GM12878 (cell line): ENCODE measurements around the gene ATN1. TPM values are rescaled to one million over a fixed set of nuclear protein-coding genes. Genes with fewer than 3 reads are reported as not detected.

Source experiments
- CBFB ChIP-seq: IDR thresholded peaks from 2 replicates; pipeline ENCODE4 v1.6.1; 2016; ENCODE audit warnings: antibody characterized with exemption, low read depth
- CEBPB ChIP-seq, 2 experiments: fragments of 150-350 bp in 1 of 2; IDR thresholded peaks; 2 replicates each; pipeline ENCODE4 v1.6.1; 2012 to 2014; ENCODE audit warnings: low read depth in 2 of 2, low read length in 2 of 2, borderline replicate concordance in 1 of 2, inconsistent platforms in 1 of 2
- CHD1 ChIP-seq: IDR thresholded peaks from 2 replicates; pipeline ENCODE4 v1.6.1; 2012; ENCODE audit warnings: low read depth, low read length, improper control_type of control experiment
- EGR1 ChIP-seq, 2 experiments: IDR thresholded peaks; 1 replicate in 1 of 2; 2 replicates in 1 of 2; pipeline ENCODE4 v1.6.1; 2011 to 2012; ENCODE audit warnings: low read depth in 2 of 2, low read length in 2 of 2, borderline replicate concordance in 1 of 2, mild to moderate bottlenecking in 1 of 2, moderate library complexity in 1 of 2
- FOXK2 ChIP-seq: fragments of 450-650 bp; IDR thresholded peaks from 2 replicates; pipeline ENCODE4 v1.6.1; 2017; ENCODE audit warnings: mild to moderate bottlenecking, moderate library complexity
- HDAC6 ChIP-seq: fragments of 200-600 bp; sonication (generic); IDR thresholded peaks from one replicate; pipeline ENCODE4 v1.8.0; 2017; ENCODE audit warnings: antibody characterized with exemption; ENCODE audit not compliant: unreplicated experiment
- NFIC ChIP-seq: IDR thresholded peaks from 2 replicates; pipeline ENCODE4 v1.6.1; 2012; ENCODE audit warnings: low read depth, mild to moderate bottlenecking, inconsistent platforms, low read length, moderate library complexity
- NFYA ChIP-seq: IDR thresholded peaks from 2 replicates; pipeline ENCODE4 v1.6.1; 2011; ENCODE audit warnings: low read depth, mild to moderate bottlenecking, low read length, improper control_type of control experiment, borderline replicate concordance
- NR2C1 ChIP-seq: fragments of 450-650 bp; IDR thresholded peaks from 2 replicates; pipeline ENCODE4 v1.6.1; 2017; ENCODE audit warnings: antibody characterized with exemption, mild to moderate bottlenecking, moderate library complexity
- PKNOX1 ChIP-seq: fragments of 450-650 bp; IDR thresholded peaks from 2 replicates; pipeline ENCODE4 v1.6.1; 2016; ENCODE audit warnings: mild to moderate bottlenecking
- PML ChIP-seq: IDR thresholded peaks from 2 replicates; pipeline ENCODE4 v1.6.1; 2012; ENCODE audit warnings: low read length, inconsistent platforms
- POLR2A ChIP-seq: IDR thresholded peaks from 2 replicates; pipeline ENCODE4 v1.6.1; 2011; ENCODE audit warnings: low read depth, mild to moderate bottlenecking, low read length
- RFX5 ChIP-seq: IDR thresholded peaks from 2 replicates; pipeline ENCODE4 v1.6.1; 2011; ENCODE audit warnings: low read depth, low read length, improper control_type of control experiment
- RUNX3 ChIP-seq: IDR thresholded peaks from 2 replicates; pipeline ENCODE4 v1.6.1; 2012; ENCODE audit warnings: low read length, inconsistent platforms
- SMARCA5 ChIP-seq: fragments of 450-650 bp; IDR thresholded peaks from 2 replicates; pipeline ENCODE4 v1.6.1; 2017; ENCODE audit warnings: mild to moderate bottlenecking
- SP1 ChIP-seq: IDR thresholded peaks from one replicate; pipeline ENCODE4 v1.6.1; 2011; ENCODE audit warnings: low read depth, low read length
- SREBF1 ChIP-seq: IDR thresholded peaks from 2 replicates; pipeline ENCODE4 v1.6.1; 2012; ENCODE audit warnings: mild to moderate bottlenecking, low read length
- SRF ChIP-seq, 2 experiments: IDR thresholded peaks; 2 replicates each; pipeline ENCODE4 v1.6.1; 2011; ENCODE audit warnings: low read depth in 2 of 2, low read length in 2 of 2, mild to moderate bottlenecking in 1 of 2, moderate library complexity in 1 of 2
- SUPT20H ChIP-seq: IDR thresholded peaks from 2 replicates; pipeline ENCODE4 v1.6.1; 2011; ENCODE audit warnings: low read depth, mild to moderate bottlenecking, low read length, moderate library complexity, borderline replicate concordance; ENCODE audit not compliant: control insufficient read depth
- polyA plus RNA-seq, 11 experiments: library from polyadenylated mRNA; depleted of rRNA in 4 of 11; unstranded in 6 of 11; stranded (reverse) in 5 of 11; fragments of >200 nt; fragmentation: Nextera tagmentation in 4 of 11; fragmentation: Illumina TruSeq in 1 of 11; extraction: Ambion mirVana in 4 of 11; extraction: Trizol in 1 of 11; gene quantifications; 1 replicate in 1 of 11; 2 replicates in 10 of 11; pipeline versions ENCODE4 v1.2.1 to v1.2.3, GENCODE V29; 2011 to 2016; ENCODE audit warnings: inconsistent platforms in 2 of 11, missing spikeins in 2 of 11, low read depth in 1 of 11
- total RNA-seq, 4 experiments: library from RNA; depleted of rRNA in 3 of 4; stranded (reverse); fragments of >200 nt in 3 of 4; fragmentation: Illumina TruSeq in 1 of 4; extraction: Trizol in 1 of 4; gene quantifications; 2 replicates each; pipeline versions ENCODE4 v1.2.1 to v1.2.3, GENCODE V29; 2013 to 2021
- TF ChIP-seq, protein P1 (sequence below): fragments of 450-650 bp; IDR thresholded peaks from 2 replicates; pipeline ENCODE4 v1.6.1; 2017; ENCODE audit warnings: mild to moderate bottlenecking
- TF ChIP-seq, protein P2 (sequence below): fragments of 450-650 bp; IDR thresholded peaks from 2 replicates; pipeline ENCODE4 v1.6.1; 2018; ENCODE audit warnings: borderline replicate concordance, mild to moderate bottlenecking; ENCODE audit not compliant: partially characterized antibody
- TF ChIP-seq, protein P3 (sequence below): fragments of 450-650 bp; IDR thresholded peaks from 2 replicates; pipeline ENCODE4 v1.6.1; 2017; ENCODE audit warnings: low read depth, mild to moderate bottlenecking, moderate library complexity

Gene ATN1
- total and polyA plus RNA-seq, 10 of the 15 experiments (the other 5 are each of a cell fraction or from before 2014, with no cell fraction given): 0.08 to 44.5 (median 5.0) TPM

DNA sequence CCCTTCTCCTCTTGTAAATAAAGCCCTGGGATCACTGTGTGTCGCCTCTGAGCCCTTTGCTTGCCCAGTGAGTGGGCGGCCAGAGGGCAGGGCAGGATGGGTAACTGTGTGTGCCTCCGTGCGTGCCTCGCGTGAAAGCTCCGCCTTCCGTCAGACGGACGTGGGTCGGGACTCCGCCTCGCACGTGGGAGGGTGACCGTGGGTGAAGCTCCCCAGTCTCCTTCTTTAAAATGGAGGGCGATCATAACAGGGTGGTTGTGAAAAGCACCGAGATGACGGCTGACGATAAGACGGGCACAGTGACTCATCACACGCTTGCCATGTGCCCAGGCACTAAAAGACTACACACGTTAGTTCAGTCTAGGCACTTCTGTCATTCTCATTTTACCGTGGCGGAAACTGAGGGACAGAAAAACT is 33.5 kb downstream of the ATN1 start (continued):
- TF ChIP-seq CHD1: no peak
- TF ChIP-seq, protein P1, sequence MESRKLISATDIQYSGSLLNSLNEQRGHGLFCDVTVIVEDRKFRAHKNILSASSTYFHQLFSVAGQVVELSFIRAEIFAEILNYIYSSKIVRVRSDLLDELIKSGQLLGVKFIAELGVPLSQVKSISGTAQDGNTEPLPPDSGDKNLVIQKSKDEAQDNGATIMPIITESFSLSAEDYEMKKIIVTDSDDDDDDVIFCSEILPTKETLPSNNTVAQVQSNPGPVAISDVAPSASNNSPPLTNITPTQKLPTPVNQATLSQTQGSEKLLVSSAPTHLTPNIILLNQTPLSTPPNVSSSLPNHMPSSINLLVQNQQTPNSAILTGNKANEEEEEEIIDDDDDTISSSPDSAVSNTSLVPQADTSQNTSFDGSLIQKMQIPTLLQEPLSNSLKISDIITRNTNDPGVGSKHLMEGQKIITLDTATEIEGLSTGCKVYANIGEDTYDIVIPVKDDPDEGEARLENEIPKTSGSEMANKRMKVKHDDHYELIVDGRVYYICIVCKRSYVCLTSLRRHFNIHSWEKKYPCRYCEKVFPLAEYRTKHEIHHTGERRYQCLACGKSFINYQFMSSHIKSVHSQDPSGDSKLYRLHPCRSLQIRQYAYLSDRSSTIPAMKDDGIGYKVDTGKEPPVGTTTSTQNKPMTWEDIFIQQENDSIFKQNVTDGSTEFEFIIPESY: no peak
- TF ChIP-seq RFX5: no peak
- peak in 1 of 2 experiments; percentile 90; a peak in 2 of 3 replicates for TF ChIP-seq EGR1 (IDR thresholded peaks at IDR 0.05; ENCODE audit: borderline replicate concordance in 1 of 2, low read depth in 2 of 2, low read length in 2 of 2)
- TF ChIP-seq CBFB: no peak
- TF ChIP-seq SREBF1: no peak
- TF ChIP-seq NFYA: no peak
- TF ChIP-seq, protein P2, sequence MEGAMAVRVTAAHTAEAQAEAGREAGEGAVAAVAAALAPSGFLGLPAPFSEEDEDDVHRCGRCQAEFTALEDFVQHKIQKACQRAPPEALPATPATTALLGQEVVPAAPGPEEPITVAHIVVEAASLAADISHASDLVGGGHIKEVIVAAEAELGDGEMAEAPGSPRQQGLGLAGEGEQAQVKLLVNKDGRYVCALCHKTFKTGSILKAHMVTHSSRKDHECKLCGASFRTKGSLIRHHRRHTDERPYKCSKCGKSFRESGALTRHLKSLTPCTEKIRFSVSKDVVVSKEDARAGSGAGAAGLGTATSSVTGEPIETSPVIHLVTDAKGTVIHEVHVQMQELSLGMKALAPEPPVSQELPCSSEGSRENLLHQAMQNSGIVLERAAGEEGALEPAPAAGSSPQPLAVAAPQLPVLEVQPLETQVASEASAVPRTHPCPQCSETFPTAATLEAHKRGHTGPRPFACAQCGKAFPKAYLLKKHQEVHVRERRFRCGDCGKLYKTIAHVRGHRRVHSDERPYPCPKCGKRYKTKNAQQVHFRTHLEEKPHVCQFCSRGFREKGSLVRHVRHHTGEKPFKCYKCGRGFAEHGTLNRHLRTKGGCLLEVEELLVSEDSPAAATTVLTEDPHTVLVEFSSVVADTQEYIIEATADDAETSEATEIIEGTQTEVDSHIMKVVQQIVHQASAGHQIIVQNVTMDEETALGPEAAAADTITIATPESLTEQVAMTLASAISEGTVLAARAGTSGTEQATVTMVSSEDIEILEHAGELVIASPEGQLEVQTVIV: no peak
- TF ChIP-seq RUNX3: no peak
- TF ChIP-seq SMARCA5: no peak
- TF ChIP-seq NFIC: no peak
- TF ChIP-seq CEBPB (IDR thresholded peaks at IDR 0.05; ENCODE audit: borderline replicate concordance in 1 of 2, low read depth in 2 of 2, low read length in 2 of 2): no peak
- TF ChIP-seq PKNOX1: peak; percentile 67; the same call in 1 of the 2 replicates
- TF ChIP-seq FOXK2: no peak
- TF ChIP-seq NR2C1: no peak
- TF ChIP-seq PML: no peak
- TF ChIP-seq SRF (IDR thresholded peaks at IDR 0.05; ENCODE audit: low read depth in 2 of 2, low read length in 2 of 2): no peak
- no peak for TF ChIP-seq POLR2A
- no peak for TF ChIP-seq SP1
- TF ChIP-seq, protein P3, sequence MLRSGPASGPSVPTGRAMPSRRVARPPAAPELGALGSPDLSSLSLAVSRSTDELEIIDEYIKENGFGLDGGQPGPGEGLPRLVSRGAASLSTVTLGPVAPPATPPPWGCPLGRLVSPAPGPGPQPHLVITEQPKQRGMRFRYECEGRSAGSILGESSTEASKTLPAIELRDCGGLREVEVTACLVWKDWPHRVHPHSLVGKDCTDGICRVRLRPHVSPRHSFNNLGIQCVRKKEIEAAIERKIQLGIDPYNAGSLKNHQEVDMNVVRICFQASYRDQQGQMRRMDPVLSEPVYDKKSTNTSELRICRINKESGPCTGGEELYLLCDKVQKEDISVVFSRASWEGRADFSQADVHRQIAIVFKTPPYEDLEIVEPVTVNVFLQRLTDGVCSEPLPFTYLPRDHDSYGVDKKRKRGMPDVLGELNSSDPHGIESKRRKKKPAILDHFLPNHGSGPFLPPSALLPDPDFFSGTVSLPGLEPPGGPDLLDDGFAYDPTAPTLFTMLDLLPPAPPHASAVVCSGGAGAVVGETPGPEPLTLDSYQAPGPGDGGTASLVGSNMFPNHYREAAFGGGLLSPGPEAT: no peak; the same call in 1 of the 2 replicates
- no peak for TF ChIP-seq HDAC6
- no peak for TF ChIP-seq SUPT20H
